Measurements from ENCODE around the gene FFAR1. TPM values are rescaled to one million over a fixed set of nuclear protein-coding genes. Genes with fewer than 3 reads are reported as not detected.

The FFAR1 gene
- total and polyA plus RNA-seq, 2 of the 8 experiments (the other 6 are each of a cell fraction or from before 2014, with no cell fraction given): not detected

DNA sequence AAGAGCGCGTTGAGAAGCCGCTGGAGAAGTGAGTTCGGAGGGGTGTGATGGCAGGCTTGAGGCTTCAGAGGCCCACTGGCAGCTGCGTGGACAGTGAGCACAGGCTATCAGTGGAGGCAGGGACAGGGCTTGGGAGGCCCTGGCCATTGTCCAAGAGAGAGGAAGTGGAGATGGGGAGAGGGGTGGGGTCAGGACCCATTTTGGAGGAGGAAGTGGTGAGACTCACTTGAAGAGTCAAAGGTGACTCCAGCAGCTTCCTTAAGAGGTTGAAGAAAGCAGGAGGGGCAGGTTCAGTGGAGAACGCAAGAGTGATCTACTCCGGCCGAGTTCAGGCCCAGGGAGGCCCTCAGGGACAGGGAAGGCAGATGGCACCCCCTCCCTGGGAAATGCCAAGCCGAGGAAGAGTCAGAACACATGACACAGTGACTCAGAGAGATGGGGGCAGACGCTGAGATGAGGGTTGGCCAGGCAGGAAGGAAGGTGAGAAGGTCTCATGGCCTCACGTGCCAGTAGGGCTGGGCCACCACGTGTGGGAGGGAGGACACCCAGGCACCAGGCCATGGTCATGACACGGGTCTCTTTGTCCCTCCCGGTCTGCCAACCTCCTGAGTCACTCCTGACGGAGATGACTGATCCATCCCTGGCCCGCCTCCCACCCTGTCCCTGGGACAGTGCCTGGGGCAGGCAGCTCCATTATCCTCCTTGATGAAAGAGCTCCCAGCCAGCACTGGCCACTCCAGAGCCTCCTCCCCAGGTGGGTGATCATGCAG, 28.8 kb upstream of the FFAR1 start (continued):
- no peak for TF ChIP-seq BCL11A (IDR thresholded peaks at IDR 0.05; ENCODE audit: low read depth in 2 of 2, low read length in 2 of 2)
- TF ChIP-seq RFX5 (IDR thresholded peaks at IDR 0.05; ENCODE audit: borderline replicate concordance, low read depth, low read length): no peak
- TF ChIP-seq RNF2 (IDR thresholded peaks at IDR 0.05; ENCODE audit: borderline replicate concordance, low read depth, low read length, missing control alignments, poor library complexity, severe bottlenecking): no peak
- no peak for TF ChIP-seq KDM1A (IDR thresholded peaks at IDR 0.05; ENCODE audit: borderline replicate concordance, low read length)
